Activated T-cell treated with anti-CD3 and anti-CD28 coated beads for 4 hours (primary cell): ENCODE results near the gene BAZ2B.
"Not testable (repeated sequence)": the region's sequence is repeated elsewhere in the genome, so short reads cannot be mapped to it uniquely, and the experiment has no call there.

Experiments
- DNase-seq: peaks from one replicate; pipeline ENCODE4 v3.0.0-alpha.2; 2020

Gene BAZ2B

GRCh38 chr2:159399716-159400415 is 216.5 kb downstream of the BAZ2B start:
- no peak for DNase-seq

DNA sequence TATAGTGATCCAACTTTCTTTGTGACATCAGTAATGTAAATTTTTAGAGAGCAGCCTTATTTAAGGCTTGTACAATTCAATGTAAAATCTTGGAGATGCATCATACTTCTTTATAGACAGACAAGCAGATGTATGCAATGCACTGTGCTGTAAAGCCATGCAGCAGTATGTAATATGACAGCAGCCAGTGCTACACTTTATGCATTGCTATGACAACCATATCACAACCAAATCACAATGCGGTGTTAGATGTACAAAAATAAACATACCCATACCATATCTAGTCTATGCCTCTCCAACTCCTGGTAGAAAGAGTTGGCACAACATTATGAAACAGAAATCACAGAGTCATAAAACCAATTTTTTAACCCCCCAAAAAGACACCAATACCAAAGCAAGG is 219.5 kb downstream of the BAZ2B start:
- DNase-seq, result no peak

DNA sequence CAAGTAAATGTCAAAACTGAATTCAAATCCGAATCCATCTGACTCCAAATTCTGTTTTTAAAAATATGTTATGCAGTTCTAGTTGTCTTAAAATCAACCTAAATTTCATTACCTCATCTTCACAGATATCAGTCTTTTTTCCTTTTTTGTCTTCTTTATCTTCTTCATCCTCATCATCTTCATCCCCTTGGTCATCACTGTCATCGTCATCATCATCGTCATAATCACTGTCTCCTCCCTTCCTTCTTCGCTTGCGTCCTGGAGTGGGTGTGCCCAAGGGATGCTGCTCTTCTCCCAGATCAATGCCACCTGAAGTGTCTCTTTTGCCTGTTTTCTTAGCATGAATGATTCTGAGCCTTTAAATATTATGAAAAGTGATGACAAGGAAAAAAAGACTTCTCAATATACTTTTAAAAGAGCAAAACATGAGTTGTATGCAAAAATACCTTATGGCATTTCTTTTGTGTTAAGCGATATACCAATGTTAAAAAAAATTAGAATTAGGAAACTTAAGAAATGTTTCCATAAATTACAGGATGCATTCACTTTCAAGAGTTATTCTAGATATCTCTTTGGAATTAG is 233.8 kb downstream of the BAZ2B start:
- no peak for DNase-seq

- no peak for DNase-seq
Observed at GRCh38 chr2:159381574-159381973, 234.8 kb downstream of the BAZ2B start.

GRCh38 chr2:159380685-159381239 is 235.6 kb downstream of the BAZ2B start:
- DNase-seq, result no peak

- no peak for DNase-seq
Observed at GRCh38 chr2:159379181-159379580, 237.2 kb downstream of the BAZ2B start.

DNA sequence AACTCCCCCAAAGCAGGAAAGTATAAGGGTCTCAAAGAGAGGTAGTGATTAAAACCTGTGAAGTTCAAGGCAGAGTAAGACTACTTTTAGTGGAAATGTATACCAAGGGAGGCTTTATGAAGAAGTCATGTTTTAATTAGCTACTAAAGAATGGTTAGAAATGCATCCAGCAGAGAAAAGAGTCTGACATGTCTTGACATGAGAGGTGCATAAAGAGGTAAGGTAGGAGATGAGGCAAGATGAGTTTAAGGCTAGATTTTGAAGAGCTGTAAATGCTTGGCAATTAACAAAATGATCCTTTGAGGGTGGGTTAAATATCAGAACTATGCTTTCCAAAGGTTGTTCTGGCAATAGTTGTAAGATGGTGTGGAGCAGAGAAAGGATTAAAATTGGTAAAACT is 241.1 kb downstream of the BAZ2B start:
- no peak for DNase-seq

- DNase-seq, result no peak
Observed at GRCh38 chr2:159371506-159371905, 244.8 kb downstream of the BAZ2B start.

DNA sequence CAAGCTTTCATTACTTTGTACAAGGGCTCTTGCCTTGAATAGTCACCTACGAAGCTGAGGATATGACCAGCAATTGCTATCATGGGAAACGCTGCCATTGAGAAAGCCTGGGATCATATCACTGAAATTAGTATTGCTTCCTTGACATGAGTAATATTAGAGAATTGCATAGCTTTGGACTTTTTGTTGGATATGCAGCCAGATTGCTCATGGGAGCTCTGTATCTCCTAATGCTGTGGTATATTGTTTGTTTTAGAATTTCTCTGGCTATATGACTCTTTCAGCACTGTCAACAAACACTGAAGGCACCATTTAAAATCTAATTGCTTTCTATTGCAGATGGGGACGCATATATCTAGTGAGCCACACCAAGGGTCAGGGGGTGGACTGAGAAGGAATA is 249.8 kb downstream of the BAZ2B start:
- no peak for DNase-seq

DNA sequence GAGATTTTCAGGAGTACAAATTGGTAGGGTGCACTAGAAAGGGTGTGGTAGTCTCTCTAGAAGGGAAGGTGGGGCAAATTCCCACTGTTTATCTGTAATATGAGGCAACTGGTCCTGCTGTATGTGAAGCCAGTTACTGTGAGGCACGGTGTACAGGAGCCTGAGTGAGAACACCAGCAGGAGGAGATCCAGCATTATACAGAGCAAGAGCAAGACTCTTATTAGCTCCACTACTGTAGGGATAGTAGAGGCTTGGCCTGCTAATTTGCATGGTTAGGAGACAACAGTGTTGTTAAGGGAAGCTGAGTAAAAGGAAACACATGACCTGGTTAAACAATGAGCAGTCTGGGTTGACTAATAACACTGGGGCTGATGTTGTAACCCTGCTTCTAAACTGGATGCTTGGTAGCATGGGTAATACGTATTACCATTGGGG is 253.5 kb downstream of the BAZ2B start:
- DNase-seq, result no peak

GRCh38 chr2:159362094-159362493 is 254.3 kb downstream of the BAZ2B start:
- no peak for DNase-seq

DNA sequence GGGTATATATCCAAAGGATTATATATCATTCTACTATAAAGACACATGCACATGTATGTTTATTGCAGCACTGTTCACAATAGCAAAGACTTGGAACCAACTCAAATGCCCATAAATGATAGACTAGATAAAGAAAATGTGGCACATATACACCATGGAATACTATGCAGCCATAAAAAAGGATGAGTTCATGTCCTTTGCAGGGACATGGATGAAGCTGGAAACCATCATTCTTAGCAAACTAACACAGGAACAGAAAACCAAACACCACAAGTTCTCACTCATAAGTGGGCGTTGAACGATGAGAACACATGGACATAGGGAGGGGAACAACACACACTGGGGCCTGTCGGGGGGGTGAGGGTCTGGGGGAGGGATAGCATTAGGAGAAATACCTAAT is 254.7 kb downstream of the BAZ2B start:
- DNase-seq, result not testable (repeated sequence)

DNA sequence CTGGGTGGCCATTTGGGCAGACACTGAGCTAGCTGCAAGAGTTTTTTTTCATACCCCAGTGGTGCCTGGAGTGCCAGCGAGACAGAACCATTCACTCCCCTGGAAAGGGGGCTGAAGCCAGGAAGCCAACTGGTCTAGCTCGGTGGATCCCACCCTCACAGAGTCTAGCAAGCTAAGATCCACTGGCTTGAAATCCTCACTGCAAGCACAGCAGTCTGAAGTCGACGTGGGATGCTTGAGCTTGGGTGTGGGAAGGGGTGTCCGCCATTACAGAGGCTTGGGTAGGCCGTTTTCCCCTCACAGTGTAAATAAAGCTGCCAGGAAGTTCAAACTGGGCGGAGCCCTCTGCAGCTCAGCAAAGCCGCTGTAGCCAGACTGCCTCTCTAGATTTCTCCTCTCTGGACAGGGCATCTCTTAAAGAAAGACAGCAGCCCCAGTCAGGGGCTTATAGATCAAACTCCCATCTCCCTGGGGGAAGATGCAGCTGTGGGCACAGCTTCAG is 260.2 kb downstream of the BAZ2B start:
- DNase-seq, result no peak

DNA sequence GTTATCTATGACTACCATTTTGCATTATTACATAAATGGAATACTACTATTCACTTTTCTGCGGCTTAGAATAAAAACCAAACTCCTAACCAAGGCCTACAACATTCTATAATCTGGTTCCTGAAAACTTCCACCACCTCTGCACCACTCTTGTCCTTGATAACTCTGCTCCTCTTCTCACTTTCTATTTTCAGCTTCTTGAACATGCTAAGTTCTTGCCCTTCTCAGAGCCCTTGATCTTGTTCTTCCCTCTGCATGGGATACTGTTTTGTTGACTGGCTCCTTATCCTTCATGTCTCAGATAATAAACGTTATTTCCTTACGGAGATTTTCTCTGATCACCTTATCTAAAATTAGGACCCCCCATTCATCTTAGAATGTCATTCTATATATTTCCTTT is 264.4 kb downstream of the BAZ2B start:
- no peak for DNase-seq

DNA sequence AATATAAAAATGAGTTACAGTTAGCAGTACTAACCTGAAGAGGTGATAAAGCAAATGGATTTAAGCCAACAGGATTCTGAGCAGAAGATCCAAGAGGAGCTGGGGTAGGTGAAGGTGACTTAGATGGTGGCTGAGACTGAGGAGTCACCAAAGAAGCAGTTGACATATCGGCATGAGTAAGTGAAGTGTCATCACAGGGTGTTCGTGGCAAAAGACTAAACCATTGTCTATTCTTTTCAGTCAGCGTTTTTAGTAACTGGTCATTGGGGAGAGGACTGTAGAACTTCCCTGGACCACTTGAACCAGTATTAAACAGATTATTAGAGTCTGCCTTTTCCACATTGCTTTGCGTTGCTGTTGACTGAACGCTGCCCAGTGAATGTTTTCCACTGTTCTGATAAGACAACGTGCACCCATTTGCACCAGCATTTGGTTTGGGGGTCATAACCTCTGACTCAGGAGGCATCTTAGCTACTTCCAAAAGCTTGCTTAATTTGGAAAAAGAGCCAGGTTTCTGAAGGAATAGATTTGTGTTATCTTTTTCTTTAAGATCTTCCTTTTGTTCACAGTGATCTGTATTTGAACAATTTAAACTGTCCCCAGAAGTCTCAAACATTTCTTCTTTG is 266.6 kb downstream of the BAZ2B start:
- no peak for DNase-seq

DNA sequence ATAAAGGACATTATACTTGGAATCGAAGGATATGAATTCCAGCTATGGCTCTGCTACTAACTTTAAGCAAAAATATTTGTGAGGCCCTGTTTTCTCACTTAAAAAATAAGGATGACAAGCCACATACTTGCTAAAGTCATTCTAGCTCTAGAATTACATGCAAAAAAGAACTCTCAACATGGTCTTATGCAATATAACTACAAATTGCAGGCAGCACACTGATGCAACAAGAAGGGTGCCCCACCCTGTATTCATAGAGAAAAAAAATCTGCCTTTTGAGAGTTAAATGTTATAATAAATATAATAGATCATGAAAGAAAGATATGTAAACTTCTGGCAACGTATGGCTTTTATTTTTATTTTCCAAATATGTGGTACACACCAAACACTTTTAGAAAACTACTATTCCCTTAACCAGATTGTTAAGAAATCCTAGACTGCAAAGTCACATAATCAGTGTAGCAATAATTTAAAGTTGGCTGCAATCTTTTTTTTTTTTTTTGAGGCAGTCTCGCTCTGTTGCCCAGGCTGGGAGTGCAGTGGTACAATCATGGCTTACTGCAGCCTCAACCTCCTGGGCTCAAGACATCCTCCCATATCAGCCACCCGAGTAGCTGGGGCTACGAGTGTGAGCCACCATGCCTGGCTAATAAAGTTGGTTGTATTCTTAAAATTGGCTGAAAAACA is 289.6 kb downstream of the BAZ2B start:
- DNase-seq, result no peak

GRCh38 chr2:159322419-159322818 is 293.9 kb downstream of the BAZ2B start:
- DNase-seq, result no peak

- no peak for DNase-seq
Observed at GRCh38 chr2:159317392-159318088, 298.8 kb downstream of the BAZ2B start.

GRCh38 chr2:159307942-159308341 is 308.4 kb downstream of the BAZ2B start:
- DNase-seq, result no peak

DNA sequence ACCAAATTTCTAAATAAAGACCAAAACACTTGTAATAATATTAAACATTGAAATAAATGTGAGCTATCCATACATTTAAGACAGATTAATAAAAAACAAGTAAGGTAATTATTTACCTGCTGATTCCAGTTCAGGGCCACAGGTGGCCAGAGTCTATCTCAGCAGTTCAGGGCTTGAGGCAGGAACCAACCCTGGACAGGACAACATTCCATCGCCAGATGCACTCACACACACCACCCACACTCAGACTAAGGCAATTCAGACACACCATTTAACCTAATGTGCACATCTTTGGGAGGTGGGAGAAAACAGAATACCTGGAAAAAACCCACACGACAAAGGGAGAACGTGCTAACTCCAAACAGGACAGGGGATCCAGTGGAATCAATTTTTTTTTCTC is 315.8 kb downstream of the BAZ2B start:
- DNase-seq, result no peak

GRCh38 chr2:159298967-159299366 is 317.4 kb downstream of the BAZ2B start:
- DNase-seq, result no peak

DNA sequence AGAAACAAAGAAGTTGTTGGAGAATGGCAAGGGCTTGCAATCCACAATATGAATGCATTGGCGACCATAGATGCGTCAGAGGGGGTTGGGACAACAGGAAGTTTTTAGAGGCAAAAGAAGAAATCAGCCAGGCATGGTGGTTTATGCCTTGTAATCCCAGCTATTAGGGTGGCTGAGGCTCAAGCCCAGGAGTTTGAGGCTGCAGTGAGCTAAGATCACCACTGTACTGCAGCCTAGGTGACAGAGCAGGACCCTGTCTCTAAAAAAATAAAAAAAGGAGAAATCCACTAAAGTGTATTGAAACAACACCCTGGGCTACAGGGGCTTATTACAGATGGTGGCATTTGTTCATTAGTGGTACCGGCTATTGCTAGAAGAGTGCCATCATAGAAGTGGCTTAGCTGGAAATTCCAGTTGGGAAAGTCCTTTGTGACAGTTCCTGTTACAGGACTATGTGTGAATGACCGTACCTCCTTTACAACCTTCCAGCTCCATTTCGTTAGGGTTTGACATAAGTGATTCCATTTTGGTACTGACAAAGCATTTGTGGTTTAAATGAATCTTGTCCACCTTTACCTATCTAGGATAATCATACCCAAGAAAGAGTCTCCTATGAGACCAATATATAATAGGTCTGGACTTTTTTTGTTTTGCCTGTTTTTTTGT is 319.2 kb downstream of the BAZ2B start:
- no peak for DNase-seq
